ENCODE results near the gene GPC6.
"Not testable (repeated sequence)": the region's sequence is repeated elsewhere in the genome, so short reads cannot be mapped to it uniquely, and the experiment has no call there.

Gene GPC6
- total RNA-seq: 0 to 0.11 (median 0) reads per million in 18 experiments

DNA sequence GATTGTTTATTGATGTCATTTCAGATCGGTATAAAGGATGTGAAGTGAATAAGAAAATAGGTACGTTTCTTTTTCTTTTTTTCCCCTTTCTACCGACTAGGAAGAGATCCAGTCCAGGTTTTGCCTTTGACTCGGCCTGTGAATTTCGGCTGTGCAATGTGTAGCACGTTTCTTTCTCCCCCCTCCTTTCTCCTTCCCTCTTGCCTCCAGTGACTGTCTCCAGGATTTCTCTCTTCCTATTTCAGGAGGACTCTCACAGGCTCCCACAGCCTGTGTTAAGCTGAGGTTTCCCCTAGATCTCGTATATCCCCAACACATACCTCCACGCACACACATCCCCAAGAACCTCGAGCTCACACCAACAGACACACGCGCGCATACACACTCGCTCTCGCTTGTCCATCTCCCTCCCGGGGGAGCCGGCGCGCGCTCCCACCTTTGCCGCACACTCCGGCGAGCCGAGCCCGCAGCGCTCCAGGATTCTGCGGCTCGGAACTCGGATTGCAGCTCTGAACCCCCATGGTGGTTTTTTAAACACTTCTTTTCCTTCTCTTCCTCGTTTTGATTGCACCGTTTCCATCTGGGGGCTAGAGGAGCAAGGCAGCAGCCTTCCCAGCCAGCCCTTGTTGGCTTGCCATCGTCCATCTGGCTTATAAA is at the start of gene GPC6:
TSS of gene GPC6 (plus strand) at position 185 of the 657 bp plus-strand sequence.
- DNase-seq: no peak

GRCh38 chr13:93180356-93180969 is 46.1 kb upstream of the GPC6 start:
- DNase-seq: no peak

DNA sequence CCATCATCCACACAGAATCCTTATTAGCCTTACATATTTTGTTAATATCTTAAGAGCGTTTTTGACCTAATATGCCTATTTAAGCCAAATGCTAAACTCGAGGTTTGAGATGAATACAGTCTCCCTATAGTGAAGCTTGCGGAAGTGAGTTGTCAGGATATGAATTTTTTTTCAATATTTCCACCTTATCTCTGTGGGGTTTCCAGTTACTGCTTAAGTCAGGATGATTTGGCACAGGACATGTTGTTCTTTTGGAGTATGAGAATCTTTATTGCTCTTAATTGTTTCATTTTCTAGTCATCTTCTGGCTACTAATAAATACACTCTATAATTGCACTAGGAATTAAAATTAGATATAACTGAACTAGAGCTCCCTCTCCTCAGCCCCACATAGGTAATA is 44.2 kb upstream of the GPC6 start:
- DNase-seq: no peak

- DNase-seq: no peak
These were observed 43.3 kb upstream of the GPC6 start for GRCh38 chr13:93183302-93183701.

DNA sequence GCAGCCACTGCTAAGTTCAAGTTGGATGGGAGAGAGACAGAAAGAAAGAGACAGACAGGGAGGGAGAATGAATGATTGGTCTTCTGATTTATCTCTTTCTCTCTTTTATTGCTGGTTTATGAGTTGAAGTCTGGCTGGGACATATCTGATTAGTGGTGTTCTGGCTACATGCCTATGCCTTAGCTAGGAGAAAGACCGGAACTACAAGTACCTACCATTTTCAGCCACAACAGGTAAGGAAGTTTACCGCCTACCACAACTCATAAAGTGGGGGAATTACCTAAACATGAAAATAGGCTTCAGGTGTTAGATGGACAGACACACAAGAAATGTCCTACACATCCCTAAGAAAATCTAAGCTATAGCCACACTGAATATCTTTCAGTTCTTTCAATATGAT is 36.6 kb upstream of the GPC6 start:
- DNase-seq: no peak

DNA sequence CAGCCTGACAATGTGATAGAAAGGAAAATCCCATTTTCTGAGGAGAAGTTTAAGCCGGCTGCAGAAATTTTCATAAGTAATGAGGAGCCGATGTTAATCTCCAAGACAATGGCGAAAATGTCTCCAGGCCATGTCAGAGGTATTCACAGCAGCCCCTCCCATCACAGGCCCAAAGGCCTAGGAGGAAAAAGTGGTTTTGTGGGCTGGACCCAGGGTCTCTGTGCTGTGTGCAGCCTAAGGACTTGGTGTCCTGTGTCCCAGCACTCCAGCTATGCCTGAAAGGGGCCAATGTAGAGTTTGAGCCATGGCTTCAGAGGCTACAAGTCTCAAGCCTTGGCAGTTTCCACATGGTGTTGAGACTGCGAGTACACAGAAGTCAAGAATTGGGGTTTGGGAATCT is 32.9 kb upstream of the GPC6 start:
- no peak for DNase-seq

DNA sequence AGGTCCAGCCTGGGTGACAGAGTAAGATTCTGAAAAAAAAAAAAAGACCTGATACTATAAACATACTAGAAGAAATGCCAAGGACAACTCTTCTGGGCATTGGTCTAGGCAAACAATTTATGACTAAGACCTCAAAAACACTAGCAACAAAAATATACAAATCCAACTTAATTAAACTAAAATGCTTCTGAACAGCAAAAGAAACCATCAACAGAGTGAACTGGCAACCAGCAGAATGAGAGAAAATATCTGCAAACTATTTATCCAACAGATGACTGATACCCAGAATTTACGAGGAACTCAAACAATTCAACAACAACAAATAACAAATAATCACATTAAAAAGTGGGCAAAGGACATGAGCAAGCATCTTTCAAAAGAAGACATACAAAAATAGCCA is 26.8 kb upstream of the GPC6 start:
- no peak for DNase-seq

GRCh38 chr13:93200626-93201025 is 26.0 kb upstream of the GPC6 start:
- DNase-seq: no peak

DNA sequence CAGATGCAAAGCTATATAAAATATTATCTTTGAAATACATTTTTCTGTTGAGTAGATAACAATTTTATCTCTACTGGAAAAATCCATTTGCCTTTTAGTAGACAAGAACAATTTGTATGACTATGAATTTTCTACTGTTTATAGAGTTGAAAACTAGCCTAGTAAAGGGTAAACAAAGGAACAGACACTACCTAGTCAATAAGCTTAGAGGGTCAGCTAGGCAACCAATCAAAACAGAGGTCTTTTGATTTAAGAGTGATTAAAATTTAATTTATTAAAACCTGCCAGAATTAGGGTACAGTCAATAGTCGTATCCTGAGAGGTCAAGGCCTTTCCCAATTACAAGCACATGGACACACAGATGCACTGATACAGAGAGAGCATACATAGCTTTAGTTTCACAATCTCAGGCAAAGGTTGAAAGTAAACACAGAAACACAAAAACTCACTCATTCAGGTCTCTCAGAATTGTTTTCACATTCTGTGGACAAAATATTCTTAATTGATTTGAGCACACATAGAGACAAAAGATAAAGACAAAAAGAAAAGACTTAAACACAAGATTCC is 24.5 kb upstream of the GPC6 start:
- DNase-seq: no peak

DNA sequence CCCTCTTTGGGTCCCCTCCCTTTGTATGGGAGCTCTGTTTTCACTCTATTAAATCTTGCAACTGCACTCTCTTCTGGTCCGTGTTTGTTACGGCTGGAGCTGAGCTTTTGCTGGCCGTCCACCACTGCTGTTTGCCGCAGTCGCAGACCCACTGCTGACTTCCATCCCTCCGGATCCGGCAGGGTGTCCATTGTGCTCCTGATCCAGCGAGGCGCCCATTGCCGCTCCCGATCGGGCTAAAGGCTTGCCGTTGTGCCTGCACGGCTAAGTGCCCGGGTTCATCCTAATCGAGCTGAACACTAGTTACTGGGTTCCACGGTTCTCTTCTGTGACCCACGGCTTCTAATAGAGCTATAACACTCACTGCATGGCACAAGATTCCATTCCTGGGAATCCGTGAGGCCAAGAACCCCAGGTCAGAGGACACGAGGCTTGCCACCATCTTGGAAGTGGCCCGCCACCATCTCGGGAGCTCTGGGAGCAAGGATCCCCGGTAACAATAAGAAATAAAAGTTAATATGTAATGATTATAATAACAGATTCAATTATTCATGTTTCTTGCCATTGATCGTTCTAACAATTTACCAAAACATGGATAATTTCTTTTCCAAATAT is 19.7 kb upstream of the GPC6 start:
- not testable (repeated sequence) for DNase-seq

- no peak for DNase-seq
These were observed 10.5 kb upstream of the GPC6 start for GRCh38 chr13:93216122-93216521.

DNA sequence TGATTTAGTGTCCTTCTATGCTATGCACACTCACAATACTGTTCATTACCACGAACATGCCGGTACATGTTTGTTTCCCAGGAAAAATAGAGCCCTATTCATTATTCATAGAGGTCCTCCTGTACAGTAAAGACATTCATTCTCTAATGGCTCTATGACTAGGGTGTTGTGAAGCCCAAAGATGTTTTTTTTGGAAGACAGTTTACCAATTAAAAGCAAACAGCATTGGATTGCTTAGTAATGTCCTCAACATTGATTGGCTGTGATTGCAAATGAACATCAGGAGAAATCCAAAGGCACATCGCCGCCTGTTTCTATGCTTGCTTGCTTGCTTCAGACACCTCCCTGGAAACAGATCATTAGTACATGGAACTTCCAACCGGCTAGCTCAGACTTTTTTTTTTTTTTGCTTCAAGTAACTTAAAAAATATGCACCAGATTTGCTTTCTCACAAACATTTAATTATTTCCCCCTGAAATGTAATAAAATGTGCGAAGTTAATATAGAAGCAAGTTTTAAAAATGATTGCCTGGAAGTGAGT is 8.8 kb upstream of the GPC6 start:
- no peak for DNase-seq

DNA sequence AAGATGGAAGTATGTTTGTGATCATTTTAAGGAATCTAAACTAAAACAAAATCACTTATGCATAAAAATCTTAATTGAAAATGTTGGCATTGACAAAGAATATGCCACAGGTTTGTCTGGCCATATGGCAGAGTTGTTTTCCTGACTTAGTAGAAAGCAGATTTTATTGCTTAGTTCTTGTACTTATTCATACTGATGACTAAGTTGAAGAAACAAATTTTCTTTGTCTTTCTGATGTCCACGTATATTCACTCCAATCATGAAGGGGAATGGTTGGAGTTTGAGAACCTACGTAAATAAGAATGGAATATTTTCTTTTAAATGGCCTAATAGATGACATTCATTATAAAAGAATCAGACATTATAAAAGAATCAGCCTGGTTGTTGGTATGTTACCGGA is 8.0 kb upstream of the GPC6 start:
- no peak for DNase-seq

GRCh38 chr13:93220073-93220472 is 6.5 kb upstream of the GPC6 start:
- no peak for DNase-seq

GRCh38 chr13:93222976-93223375 is 3.6 kb upstream of the GPC6 start:
- DNase-seq: no peak

- no peak for DNase-seq
These were observed 2.1 kb upstream of the GPC6 start for GRCh38 chr13:93224535-93224934.

DNA sequence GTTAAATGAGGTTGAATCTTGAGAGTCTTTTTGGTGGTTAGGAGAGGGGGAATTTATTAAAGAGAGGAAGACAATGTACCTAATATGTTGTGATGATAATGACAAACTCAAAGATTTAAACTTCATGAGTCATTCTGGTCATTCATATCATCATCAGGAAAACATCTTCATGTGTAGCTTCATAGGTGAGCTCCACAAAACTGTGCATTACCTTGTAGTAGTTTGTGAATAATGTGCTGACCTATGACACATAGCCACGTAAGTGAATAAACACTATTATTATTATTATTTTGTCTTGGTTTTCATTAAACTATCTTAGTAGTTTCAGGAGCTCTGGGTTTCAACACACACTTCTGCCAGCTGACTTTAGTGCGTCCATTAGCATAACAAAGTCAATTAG is 997 bp upstream of the GPC6 start:
- DNase-seq: no peak

DNA sequence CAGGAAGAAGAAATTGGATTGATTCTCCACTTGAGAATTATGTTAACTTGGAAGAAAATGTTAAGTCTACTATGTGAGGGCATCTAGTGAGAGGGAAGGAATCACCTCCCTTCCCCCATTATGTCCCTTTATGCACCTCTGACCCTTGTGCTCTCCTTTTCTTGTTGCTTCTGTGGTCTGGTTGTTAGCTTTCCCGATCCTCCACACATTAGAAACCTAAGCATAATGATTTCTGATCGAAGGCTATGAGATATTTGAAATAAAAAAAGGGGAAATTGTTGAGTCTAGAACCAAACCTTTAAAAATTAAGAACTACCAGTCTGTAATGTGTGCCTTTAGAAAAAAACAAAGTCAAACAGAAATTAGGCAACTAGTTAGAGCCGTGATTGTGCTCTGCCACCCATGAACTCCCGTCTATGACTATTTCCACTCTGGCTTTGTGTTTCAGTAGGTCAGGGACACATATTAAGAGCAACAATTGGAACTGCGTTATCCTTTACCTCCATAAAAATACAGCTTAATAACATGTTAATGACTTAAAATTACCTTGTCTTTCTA is 463 bp upstream of the GPC6 start:
- DNase-seq: no peak

- DNase-seq: no peak
These were observed 772 bp downstream of the GPC6 start for GRCh38 chr13:93227280-93227877.

GRCh38 chr13:93227878-93228642 is 1.5 kb downstream of the GPC6 start:
- no peak for DNase-seq

DNA sequence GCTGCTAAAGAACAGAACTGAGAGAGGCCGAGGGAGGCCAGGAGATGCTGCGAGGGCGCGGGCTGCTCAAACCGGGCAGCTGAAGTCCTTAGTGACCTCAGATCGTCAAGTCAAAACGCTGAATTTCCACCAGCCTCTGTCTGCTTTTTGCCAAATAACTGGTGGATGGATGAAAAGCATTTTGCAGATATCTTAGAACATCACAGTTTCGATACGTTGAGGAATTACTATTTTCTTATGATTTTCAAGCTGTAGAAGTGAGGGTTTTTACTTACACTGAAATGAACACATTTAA is 2.0 kb downstream of the GPC6 start:
- no peak for DNase-seq

DNA sequence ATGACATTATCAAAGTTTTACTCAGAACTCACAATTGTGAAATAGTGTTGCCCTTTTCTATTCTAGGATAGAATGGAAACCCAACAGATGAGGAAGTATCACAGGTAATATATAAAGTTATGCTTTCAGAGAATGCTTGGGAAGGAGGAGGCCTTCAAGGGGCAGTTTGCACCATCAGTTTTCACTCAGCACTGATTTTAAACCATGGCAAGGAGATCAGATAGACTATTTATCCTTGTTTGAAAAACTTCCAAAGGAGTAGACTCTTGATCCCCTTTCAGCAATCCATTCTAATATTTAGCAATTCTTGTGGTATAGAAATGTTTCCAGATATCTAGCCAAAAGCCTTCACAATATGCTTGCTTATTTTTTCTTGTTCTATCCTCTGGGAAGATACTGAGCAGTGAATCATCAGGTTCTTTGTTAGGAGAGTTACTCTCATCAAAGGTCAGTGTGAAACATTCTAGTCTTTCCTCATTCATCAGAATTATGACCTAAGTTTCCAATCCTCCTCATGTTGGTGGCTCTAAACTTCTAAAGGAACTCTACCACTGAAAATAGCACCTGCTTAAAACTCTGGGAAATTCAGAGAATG is 3.8 kb downstream of the GPC6 start:
- DNase-seq: no peak

Data from inflammatory macrophage (primary cell).